SIG-M5 treated with dmso at 0.1 percent for 504 hours (cell line): ENCODE measurements around the gene IL18BP.

ENCODE experiments used
- DNase-seq: peaks from one replicate; lab custom pipeline; 2025; ENCODE audit not compliant: unreplicated experiment; lab: John Stamatoyannopoulos, UW

IL18BP gene

GRCh38 chr11:71996517-71996916, 2.2 kb upstream of the IL18BP start:
- DNase-seq = no peak

- DNase-seq = no peak
Observed at GRCh38 chr11:71996946-71997345, 1.8 kb upstream of the IL18BP start.

GRCh38 chr11:71997594-71997993, 1.1 kb upstream of the IL18BP start:
- DNase-seq = no peak

DNA sequence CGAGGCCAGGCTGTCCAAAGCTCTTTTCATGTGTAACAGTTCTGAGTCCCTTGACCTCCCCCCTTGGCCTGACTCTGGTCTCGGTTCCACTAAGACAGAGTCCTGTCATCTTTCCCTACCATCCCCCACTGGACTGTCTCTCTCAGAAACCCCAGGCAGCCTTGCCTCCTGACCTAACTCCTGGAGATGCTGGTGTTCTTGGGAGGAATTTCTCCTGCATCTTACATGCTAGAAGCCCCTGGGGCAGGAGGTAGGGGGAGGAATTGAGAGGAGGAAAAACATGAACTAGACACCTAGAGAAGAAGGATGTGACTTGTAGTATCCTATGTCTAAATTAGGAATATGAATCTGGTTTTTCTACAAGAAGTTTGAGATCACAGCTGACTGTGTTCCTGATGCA, 648 bp upstream of the IL18BP start:
- no peak for DNase-seq

GRCh38 chr11:71999362-71999761, 653 bp downstream of the IL18BP start:
- DNase-seq = no peak

DNA sequence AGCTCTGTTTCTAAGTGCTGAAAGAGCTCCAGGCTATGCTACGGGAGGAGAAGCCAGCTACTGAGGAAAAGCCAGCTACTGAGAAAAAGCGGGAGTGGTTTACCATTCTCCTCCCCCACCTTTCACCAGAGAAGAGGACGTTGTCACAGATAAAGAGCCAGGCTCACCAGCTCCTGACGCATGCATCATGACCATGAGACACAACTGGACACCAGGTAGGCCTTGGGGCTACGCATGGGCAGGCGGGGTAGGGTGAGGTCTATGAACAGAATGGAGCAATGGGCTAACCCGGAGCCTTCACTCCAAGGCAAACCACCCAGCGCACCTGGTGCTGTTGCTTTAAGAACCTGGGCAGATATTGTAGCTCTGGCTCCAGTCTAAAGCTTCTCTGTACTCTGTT, 1.1 kb downstream of the IL18BP start:
- DNase-seq = no peak

- no peak for DNase-seq
Observed at GRCh38 chr11:72000202-72000867, 1.6 kb downstream of the IL18BP start.

DNA sequence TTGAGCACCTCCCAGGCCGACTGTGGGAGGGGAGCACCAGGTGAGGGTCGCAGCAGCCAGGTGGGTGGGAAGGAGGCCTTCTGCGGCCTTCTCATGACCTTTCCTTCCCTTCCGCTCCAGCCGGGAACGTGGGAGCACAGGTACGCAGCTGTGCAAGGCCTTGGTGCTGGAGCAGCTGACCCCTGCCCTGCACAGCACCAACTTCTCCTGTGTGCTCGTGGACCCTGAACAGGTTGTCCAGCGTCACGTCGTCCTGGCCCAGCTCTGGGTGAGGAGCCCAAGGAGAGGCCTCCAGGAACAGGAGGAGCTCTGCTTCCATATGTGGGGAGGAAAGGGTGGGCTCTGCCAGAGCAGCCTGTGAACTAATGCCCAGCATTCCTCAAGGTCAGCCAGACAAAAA, 2.6 kb downstream of the IL18BP start:
- DNase-seq = no peak

GRCh38 chr11:72001834-72002591, 3.3 kb downstream of the IL18BP start:
- DNase-seq = no peak

- DNase-seq = no peak
Observed at GRCh38 chr11:72002841-72003775, 4.4 kb downstream of the IL18BP start.

DNA sequence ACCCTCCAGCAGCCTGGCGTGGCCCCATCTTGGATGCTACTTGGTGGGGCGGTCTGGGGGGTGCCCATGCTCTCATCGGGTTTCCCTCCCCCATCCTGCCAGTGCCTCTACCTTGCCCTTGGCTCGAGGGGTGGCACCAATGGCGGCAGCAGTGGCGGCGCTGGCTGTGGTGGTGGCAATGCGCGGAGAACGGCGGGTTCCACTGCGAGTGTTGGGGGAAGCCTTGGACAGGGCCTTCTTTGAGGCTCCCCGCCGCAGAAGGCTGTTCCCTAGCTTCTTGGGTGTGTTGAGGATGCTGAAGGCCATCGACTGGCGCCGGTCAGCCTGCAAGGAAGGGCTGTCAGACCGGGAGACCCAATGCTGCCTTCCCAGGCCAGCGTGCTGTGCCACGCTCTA, 5.1 kb downstream of the IL18BP start:
- DNase-seq = no peak

DNA sequence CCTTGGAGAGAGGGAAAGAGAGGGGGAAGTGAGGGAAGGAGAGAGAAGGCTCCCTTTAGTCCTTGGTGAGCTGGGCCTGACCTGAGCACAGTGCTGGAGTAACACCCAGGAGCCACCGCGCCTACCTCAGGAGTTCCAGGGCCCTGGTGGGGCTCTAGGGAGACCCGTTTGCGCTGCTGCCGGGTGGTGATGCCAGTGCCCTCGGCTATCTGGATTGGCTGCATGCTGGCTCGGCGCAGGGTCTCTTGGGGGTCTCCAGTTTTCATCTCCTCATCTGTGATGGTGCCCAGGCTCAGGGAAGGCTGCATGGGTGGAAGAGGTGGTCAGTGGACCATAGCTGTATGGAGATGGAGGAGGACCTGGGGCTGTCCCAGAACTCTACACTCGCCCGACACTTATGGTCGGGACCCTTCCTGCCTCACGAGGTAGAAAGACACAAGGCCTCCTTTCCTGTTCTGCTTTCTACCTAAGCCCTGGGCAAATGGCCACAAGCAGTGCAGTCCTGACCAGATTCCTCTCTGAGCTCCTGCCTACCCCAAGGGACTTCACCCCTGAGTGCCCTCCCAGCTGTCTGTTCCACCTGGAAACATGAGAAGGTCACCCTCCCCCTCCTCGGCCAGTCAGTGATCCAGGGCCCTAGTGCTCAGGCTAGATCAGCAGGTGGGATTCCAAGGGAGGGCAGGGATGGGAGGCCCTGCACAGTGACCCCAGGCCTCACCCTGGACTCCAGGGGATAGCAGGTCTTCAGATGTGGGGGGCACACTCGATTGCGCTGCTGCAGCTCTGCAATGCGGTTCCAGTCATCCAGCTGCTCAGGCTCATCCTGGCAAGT, 6.0 kb downstream of the IL18BP start:
- no peak for DNase-seq

GRCh38 chr11:72005347-72006260, 6.9 kb downstream of the IL18BP start:
- DNase-seq = no peak

GRCh38 chr11:72006309-72007088, 7.8 kb downstream of the IL18BP start:
- DNase-seq = no peak

GRCh38 chr11:72007089-72007476, 8.4 kb downstream of the IL18BP start:
- no peak for DNase-seq

DNA sequence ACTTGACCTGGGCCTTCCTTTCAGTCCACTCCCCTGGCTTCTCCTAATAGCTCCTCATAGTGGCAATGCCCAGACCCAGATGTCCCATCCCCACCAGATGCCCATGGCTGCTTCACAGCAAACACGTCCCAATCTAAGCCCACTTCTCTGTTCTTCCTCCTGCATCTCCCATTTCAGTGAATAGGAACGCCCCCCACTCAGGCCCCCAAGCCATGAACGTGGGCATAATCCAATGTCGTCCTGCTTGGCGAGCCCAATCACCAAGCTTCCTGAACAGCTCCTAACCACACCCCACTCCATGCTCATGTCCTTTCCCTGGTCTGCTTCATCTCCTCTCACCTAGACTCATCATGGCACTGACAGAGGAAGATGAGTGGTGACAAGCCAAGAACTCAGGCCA, 8.9 kb downstream of the IL18BP start:
- no peak for DNase-seq

DNA sequence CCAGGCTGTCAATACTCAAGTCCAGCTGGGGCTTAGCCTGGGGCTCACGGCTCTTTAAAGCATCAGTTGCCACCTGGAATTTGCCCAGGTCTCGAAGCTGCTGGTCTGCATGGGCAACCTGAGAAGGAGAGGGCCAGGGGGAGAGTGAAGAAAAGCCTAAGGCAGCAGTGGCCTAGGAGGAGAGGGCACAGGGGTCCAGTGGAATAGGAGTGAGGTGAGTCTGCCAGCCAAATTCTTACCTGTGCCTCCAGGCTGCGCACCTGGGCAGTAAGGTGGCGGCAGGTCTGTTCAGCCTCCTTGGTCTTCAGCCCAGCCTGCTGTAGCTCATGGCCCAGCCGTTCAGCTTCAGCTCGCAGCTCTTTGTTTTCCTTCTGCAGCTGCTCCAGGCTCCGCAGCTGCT, 10.0 kb downstream of the IL18BP start:
- DNase-seq = no peak

DNA sequence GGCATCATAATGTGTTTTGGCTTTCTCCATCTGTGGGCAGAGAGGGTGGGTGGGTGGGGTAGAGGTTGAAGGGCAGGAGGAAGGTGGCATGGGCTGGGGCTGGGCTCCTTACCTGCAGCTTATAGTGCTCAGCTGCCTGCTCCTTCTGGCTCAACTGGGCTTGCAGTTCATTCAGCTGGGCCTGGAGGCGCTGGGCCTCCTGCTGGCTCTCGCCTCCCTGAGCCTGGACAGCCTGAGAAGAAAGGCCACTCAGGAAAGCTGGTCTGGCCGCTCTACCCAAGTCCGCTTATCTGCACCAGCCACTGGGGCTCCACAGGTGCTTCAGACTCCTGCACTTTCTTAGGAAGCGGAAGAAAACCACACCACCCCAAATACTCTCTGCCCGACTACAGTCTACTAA, 10.4 kb downstream of the IL18BP start:
- no peak for DNase-seq
